Stimulated activated CD8-positive, alpha-beta memory T cell treated with anti-CD3 and anti-CD28 coated beads, Interleukin-15, amount 100 ng/mL, for 4 hours (primary cell): ENCODE data around the gene ZDHHC11.
"Not testable (repeated sequence)": the region's sequence is repeated elsewhere in the genome, so short reads cannot be mapped to it uniquely, and the experiment has no call there.

Source experiments
- DNase-seq, 2 donors: peaks; one replicate each; pipeline ENCODE4 v3.0.0-alpha.2; 2020; ENCODE audit warnings: low read depth in 2 of 2

The ZDHHC11 gene

GRCh38 chr5:761854-762710 is 88.7 kb downstream of the ZDHHC11 start:
- DNase-seq = no peak

- no peak for DNase-seq
Observed at GRCh38 chr5:761059-761771, 89.6 kb downstream of the ZDHHC11 start.

DNA sequence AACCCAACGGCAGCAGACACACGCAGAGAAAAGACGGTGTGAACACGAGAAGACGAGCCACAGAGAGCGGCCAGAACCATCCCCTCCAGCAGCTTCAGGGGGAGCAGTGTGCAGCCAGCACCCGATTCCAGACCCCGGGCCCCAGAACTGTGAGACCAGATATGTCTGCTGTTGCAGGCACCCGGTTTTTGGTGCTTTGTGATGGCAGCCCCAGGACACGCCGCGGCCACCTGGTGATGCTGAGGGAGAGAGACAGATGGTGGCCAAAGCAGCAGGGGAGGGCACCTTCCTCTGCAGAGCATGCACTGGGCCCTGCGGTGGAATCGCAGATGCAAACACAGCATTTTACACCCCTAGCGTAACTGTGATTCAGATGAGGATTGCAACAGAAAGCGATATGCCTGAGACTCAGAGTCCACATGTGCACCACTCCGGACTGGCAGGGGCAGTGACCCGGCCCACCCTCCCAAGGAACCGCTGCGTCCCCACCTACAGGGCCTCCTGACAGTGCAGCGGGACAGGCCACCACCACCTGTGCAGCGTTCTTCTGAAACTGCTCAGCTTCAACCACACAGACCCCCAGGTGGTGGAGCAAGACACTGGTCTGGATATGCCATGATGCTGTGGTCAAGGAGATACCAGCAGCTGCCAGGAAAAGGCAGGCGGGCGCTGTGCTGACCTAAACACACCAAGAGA is 90.3 kb downstream of the ZDHHC11 start:
- no peak for DNase-seq

DNA sequence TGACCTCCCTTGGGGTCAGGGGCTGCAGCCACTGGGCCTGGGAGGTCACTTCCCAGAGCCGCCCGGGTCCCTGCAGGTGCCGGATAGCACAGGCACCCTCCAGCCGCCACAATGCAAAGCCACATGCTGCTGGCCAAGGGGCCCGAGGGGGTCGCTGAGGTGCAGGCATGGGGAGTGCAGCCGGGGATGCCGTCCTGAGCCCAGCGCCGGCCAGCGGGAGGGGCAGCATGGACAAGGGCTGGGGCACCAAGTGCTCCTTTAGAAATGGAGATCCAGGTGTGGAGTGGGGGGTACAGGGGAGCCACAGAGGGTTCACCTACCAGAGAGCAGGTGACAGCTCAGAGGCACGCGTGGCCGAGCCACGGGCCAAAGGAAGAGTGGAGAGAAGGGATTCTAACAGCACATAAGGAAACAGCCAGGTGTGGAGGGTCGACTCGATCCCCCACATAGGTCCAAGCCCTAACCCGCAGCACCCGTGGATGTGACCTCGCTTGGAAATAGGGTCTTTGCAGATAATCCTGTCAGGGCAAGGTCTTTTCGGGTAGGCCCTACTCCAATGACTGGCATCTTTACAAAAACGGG is 90.9 kb downstream of the ZDHHC11 start:
- no peak for DNase-seq

DNA sequence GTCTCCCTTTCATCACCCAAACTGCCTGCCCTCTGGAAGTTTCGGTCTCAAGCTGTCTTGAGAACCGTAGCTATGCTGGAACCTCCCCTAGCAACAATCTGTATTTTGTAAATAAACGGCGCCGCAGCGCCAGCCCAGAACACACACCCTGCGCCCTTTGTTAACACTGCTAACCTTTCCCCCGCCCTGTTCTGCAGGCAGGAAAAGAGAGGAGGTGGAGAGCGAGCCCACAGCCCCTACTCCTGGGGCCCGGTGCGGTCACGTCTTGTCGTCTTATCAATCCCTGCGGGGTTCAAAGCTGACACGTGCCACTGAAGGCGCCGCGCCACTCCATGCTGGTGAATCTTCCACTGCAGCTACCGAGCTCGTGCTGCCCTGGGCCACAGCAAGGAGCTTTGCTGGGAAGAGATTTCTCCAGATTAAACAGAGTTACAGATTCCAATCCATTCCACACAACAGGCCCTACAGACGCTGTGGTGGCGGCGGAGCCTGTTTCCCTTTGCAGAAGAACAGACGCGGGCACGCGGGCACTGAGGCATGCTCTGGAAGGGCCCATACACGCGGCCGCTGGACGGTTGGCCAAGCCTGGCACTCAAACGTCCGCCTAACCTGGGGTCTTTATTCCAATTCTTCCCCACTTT is 91.6 kb downstream of the ZDHHC11 start:
- no peak for DNase-seq

DNA sequence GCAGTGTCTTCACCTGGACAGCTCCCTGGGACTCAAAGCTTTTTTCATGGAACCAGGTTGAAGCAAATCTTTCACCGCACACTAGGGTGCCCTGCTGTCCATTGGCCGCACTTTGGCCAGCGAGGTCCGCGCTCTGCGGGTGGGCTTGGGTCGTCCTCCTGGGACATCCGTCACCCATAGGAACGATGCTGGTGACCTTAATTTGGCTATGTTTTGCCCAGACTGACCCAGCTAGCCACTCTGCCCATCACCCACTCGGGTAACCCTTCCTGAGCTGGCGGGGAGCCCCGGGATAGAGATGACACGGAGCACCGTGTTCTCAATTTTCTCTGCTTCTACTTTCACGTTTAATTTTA is 92.1 kb downstream of the ZDHHC11 start:
- no peak for DNase-seq

- DNase-seq = no peak
Observed at GRCh38 chr5:757931-758697, 92.7 kb downstream of the ZDHHC11 start.

DNA sequence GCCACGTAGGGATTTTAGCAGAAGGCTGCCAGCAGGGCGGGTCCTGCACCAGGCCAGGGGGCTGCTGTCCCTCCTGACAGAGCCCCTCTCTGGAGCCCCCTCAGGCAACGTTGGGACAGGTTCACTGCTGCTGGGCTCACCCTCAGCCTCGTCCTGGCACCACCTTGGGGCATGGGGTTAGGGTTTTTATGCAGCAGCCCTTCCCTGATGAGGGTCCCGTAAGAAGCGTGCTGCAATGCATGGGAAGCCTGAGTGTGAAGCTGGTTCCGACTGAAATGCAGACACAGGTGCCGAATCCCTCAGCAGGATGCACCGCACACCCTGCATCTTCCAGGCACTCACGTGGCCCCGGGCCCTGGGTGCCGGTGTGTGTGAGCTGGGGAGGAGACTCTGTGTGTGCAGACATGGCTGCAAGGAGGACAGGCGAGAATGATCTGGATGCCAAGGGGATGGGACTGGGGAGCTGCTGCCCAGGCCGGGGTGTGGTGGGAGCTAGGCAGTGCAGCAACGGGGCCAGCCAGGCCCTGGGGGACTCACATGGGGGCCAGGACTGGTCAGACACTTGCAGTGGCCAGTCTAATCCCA is 93.3 kb downstream of the ZDHHC11 start:
- DNase-seq = no peak

DNA sequence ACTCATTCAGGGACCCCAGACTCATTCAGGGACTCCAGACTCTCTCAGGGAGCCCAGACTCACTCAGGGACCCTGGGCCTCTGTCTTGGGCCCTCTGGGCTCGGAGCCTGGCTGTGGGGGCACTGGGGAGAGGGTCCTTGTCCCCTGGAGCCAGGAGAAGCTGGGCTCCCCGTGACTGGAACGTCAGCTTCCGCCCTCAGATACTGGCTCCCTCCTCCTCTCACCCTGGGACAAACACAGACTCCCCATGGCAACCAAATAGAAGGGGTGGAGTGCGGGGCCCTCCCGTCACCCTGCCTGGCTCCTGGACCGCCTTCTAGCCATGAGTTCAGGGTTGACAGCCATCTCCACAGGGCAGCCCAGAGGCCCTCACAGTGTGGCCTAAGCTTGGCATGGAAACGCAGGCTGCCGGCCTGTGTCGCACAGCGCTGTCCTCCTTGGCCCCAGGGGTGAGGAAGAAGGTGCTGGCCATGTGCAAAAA is 93.9 kb downstream of the ZDHHC11 start:
- no peak for DNase-seq

DNA sequence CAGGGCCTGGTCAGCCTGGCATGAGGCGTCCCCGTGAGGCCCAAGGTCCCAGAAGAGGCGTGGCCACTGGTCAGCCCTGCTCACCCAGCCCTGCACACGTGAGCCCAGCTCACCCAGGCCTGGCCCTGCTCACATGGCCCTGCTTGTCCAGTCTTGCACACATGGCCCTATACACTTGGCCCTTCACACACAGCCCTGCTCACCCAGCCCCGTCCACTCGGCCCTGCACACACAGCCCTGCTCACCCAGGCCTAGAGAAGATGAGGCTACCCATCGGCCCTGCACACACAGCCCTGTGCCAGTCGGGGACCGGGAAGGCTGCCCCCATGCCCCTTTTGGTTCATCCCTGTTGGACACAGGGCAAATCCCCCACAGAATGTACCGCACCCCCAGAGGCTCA is 94.6 kb downstream of the ZDHHC11 start:
- no peak for DNase-seq

GRCh38 chr5:754143-754632 is 96.6 kb downstream of the ZDHHC11 start:
- DNase-seq = not testable (repeated sequence)

DNA sequence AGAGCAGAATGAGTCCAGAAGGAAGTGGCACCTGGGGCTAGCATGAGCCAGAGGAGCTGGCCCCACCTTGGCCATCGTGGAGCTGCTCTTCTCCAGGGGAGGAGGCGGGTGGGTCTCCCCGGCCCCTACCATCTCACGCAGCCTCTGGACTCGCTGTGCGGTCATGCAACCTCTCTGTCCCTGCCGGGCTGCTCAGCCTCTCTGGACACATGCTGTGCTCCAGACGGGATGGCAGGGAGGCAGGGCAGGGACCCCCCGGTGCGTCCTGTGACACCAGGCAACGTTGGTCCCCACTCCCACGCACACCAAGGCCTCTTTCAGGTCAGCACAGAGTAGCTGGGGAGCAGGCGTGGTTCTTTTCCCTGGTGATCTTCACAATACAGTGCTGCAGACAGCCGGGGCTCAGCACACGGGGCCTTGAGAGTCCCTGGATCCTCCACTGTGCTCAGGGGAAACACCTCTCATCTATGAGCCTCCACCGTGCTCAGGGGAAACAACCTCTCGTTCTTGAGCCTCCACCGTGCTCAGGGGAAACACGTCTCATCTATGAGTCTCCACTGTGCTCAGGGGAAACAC is 97.1 kb downstream of the ZDHHC11 start:
- not testable (repeated sequence) for DNase-seq

DNA sequence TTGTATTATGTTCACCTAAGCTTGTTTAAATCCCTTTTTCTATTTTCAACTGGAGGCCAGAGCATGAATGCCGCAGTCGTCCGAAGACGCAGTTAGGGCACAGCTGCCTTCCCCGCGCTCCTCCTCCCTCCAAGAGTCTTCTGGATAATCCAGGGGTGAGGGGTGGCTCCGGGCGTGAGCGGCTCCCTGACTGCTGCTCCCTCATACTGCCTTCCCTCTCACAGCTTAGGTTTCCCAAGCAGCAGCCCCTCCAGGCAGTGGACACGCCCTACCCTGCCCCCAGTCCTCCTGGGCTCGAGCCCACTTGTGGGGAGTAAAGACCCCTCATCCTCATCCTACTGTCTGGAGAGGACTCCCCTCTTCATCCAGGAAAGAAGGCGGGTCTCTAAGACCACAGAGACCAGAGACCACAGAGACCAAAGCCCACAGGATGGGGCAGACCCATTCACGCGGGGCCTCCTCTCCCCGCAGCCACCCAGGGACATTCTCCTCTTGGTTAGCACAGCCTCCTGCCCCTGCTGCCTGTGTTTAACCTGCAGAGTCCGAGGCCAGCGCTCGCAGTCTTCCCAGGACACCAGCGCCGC is 98.2 kb downstream of the ZDHHC11 start:
- not testable (repeated sequence) for DNase-seq

- DNase-seq = not testable (repeated sequence)
Observed at GRCh38 chr5:751992-752391, 98.8 kb downstream of the ZDHHC11 start.

GRCh38 chr5:751496-751895 is 99.3 kb downstream of the ZDHHC11 start:
- no peak for DNase-seq

DNA sequence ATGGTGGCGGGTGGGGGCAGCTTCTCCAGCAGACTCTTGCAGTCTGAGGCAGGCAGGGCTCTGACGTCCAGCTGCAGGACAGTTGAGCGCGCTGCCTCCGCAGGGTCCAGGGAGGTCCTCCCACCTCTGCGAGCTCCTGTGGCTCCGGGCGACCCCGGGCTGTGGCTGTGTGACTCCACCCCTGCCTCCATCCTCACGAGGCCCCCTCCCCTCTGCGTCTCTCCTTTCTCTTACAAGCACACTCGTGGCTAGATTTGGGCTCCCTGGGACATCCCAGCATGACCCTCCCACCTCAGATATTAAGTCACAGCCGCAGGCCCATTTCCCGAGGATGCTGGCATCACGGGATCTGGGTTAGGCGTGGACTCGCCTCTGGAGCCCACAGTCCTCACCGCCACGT is 100.6 kb downstream of the ZDHHC11 start:
- not testable (repeated sequence) for DNase-seq

- DNase-seq = no peak
Observed at GRCh38 chr5:749101-749670, 101.6 kb downstream of the ZDHHC11 start.

- not testable (repeated sequence) for DNase-seq
Observed at GRCh38 chr5:748011-748980, 102.5 kb downstream of the ZDHHC11 start.
